Amygdala (tissue), 56 donors: Measurements from ENCODE around the gene TTLL10.

ENCODE experiments used
- DNase-seq, 56 donors: peaks; one replicate each; lab custom pipeline; 2025; lab: John Stamatoyannopoulos, UW

TTLL10 gene

DNA sequence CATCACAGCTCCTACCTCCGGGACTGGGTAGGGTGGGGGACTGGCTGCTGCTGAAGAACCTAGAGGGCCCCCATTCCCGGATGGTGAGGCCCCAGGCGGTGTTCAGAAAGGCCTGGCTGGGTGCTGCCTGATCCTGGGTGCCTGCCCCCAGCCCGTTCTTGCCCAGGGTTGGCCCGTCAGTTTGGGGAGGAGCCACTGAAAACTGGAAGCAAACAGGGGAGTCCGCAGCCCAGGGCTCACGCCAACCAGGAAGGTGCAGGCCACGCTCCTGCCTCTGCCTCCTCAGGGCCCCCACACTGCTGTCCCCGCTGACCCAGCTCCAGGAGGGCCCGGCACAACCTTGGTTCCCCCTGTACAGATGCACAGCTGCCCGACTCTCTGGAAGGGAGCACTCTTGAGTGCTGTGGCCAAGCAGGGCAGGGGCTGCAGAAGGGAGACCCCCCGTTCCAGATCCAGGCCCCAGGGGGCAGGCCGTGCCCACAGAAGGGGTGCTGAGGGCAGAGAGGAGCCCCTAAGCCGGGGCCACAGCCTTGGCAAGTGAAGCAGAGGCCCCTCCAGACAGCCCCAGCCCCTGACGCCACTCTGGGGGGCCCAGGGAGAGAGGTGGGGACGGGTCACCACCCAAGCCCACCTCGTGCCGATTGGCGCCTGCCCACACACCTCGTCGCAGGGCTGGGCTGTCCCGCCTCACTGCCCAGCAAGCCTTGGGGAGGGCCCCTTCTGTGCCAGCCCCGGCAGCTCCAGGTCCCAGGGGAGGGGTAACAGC is 67.3 kb downstream of the TTLL10 start:
- DNase-seq, result no peak

GRCh38 chr1:1241588-1242219 is 68.0 kb downstream of the TTLL10 start:
- DNase-seq, result no peak

DNA sequence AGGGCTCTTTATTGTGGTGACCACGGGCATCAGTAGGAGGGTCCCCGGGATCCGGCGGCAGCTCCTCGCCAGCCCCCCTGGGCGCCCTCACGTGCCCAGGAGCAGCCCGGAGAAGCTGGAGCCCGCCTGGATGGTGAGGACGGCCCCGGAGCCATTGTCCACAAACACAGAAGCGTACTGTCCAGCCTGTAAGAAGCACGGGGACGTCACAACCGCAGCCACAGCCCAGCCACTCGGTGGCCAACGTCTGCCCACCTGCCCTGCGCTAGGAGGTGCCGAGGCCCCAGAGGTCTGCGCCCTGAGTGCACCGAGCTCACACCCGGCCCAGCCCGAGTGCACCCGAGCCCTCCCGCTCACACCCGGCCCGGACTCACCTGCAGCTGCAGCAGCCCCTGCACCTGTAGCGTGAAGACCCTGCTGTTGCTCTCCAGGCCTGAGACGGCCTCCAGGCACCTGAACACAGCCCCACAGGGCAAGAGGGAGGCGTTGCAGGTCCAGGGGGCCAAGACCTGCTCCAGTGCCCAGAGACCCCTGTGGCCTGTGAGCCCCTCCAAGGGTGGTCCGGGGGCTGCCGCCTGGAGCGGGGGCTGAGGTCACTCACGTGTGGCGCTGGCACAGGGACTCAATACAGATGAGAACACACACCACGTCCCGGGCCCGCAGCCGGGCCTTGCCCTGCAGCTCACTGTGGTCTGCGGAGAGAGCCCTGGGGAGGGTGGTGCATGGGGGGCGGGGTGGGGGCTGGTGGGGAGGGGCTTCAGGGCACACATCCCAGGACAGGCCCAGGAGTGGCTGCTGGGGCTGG is 69.0 kb downstream of the TTLL10 start:
- DNase-seq, result no peak

DNA sequence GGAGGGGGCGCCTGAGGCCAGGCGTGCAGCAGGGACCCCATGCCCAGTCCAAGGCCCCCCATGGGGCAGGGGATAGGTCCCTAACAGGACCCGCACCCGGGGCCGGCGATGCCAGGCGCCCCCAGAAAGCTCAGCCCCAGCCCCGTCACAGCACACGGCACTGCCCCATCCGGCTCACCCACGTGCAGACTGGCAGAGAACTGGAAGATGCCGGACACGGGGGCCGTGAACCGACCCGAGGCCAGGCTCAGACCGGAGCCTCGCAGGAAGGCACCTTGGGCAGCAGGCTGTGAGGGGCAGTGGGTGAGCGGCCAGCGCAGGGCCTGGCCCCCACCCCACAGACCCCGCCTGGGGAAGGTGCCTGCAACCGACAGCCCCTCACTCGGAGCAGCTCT is 69.6 kb downstream of the TTLL10 start:
- no peak for DNase-seq

DNA sequence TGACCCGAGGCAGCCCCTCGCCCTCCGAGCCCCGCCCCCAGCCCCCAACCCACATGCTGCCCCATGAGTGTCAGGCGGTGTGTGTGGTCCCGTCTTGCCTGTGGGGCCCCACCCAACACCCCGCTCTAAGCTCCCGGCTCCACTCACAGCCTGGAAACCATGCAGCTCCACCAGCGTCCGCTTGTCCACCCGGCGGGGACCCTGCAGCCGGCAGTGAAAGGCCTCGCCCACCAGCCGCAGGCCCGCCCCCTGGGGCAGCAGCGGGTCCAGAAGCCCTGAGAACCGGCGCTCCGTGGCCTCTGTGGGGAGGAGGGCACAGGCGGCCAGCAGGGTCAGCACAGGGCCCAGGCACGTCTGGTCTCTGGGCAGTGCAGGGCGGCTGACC is 70.1 kb downstream of the TTLL10 start:
- DNase-seq, result no peak

- DNase-seq, result no peak
Observed at GRCh38 chr1:1244192-1244811, 70.6 kb downstream of the TTLL10 start.

DNA sequence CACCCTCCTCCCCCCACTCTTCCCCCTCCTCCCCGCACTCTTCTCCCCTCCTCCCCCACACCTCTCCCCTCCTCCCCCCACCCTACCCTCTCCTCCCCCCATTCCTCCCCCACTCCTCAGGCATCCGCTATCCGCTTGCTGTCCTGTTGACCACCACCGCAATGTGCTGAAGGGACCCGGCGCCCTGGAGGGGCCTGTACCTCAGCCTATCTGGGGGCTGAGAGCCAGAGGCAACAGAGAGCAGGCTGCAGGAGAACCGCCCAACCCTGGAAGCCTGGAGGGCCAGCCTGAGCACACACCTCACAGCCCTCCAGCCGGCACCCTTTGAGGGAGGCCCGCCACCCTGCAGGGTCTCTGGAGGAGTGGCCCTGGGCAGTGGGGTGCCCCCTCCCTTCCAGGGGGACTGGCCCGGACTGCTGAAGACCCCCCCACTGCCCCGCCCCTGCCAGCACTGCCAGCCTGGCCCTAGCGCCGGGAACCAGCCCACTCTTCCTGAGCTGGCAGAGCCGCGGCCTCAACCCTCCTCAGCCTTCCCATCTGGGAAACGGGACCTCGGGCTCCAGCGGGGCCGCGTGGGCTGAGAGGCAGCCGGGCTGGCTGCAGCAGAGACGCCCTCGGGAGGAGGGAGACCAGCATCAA is 71.6 kb downstream of the TTLL10 start:
- DNase-seq, result no peak

GRCh38 chr1:1245817-1246576 is 72.3 kb downstream of the TTLL10 start:
- no peak for DNase-seq

- no peak for DNase-seq
Observed at GRCh38 chr1:1246577-1247340, 73.1 kb downstream of the TTLL10 start, which contains the start of gene C1QTNF12. C1QTNF12 (minus strand) TSS chr1:1246722; CDS start chr1:1246690, 32 bp downstream.

GRCh38 chr1:1247341-1247913 is 73.7 kb downstream of the TTLL10 start:
- no peak for DNase-seq
